Measurements from ENCODE around the gene C1QTNF8.

C1QTNF8 gene

DNA sequence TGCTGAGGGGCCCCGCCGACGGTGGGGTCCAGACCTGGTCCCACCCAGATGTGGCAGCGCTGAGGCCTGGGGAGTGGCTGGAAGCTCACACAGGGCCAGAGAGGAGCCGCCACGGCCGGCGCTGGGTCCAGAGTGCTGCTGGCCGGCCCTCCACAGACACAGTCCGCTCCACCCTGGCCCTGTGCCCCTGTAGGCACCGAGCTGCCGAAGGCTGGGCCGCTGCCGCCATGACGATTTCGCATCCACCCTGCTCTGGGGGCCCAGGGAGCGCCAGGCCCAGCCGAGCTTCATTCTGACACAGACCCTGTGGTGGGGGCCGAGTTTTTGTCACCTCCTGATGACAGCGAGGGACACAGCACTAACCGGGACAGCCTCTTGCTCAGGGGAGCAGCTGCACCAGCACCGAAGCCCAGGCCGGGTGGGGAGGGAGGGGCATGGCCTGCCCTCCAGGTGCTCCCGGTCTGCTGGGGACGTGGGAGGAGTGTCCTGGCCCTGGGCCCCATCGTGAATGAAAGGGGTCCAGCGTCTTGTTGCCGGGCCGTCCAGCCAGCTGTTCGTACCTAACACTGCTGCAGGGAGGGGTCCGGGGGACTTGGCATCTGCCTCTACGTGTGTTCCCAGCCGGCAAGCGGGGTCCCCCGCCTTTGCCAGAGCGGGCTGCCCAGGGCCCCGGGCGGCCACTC is 50.6 kb downstream of the C1QTNF8 start:
- ATAC-seq: no peak
- DNase-seq: no peak

DNA sequence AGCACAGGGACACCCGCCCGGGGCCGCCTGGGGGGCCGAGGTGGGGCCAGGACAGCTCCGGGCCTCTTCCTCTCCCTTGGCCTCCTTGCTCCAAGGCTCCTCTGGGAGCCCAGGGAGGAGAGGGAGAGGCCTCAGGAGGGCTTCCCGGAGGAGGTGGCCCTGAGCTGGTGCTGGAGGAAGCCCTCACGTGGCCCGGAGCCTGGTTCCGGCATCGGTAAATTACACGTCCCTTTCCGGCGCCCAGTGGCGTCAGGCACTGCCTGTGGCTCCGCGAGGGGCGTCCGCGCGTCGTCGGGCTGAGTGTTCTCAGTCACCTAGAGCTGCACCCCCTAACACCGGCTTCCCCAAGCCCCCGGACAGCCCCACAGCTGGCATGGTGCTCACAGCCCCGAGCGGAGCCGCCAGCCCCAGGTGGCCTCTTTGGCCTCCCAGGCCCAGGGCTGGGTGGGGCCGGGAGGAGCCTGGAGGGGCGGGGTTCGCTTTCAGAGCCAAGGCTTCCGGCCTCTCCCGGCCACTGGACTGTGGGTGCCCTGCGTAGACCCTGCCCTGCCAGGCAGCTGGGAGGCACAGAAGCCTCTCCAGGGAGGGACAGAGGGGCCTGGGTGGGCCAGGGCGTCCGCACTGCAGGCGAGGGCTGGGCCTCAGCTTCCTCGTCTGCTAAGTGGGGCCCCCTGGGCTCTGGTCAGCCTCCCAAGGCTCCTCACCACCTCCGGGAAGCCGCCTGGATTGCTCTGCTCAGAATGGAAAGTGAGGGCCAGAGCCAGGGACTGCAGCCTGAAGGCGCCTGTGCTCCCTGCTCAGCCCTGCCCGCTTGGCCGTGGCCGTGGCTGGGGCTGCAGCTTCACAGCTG is 51.4 kb downstream of the C1QTNF8 start:
- DNase-seq: no peak

DNA sequence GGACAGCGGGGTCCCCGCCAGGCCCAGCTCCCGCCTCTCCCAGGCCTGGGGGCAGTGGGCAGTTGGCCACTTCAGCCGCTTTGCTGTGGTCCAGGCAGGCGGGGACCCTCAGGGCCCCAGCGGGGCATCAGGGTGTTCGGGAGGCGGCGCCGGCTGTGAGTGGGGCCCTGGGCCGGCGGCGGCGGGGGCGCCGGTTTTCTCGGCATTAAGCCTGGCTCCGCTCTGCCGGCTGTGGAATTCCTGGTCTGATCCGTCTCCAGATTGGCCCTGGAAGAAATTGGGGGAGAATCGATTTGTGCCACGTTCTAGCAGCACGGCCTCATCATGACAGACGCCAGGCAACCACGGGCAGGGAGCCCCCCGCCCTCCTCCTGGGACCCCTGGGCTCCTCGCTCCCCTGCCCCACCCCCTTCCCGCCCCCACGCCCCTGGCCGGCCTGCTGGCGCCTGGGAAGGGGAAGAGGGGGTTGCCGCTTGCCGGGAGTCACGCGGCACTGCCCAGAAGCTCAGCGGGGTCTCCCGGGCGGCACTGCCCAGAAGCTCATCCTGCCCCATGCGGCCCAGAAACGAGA is 52.1 kb downstream of the C1QTNF8 start:
- ATAC-seq (no peak), DNase-seq (no peak)

More for the DNA sequence above, 51.4 kb downstream of the C1QTNF8 start:
- ATAC-seq: no peak

DNA sequence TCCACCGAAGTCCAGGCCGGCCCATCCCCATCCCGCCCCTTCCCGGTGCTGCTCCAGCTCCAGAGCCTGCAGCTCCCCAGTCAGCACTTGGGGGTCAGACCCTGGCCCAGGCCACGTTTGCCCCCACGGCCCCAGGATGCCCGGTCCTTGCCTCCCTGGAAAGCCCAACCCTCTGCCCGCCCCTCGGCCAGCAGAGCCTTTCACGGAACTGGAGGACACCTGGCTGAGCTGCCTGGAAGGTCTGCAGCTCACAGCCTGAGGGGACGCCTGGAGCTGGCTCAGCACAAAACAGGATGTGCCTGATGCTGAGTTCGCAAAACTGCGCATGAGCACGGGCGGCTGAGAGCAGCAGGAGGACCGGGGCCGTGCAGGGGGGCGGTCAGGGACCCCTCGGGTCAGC is 53.2 kb downstream of the C1QTNF8 start:
- no peak for ATAC-seq

DNA sequence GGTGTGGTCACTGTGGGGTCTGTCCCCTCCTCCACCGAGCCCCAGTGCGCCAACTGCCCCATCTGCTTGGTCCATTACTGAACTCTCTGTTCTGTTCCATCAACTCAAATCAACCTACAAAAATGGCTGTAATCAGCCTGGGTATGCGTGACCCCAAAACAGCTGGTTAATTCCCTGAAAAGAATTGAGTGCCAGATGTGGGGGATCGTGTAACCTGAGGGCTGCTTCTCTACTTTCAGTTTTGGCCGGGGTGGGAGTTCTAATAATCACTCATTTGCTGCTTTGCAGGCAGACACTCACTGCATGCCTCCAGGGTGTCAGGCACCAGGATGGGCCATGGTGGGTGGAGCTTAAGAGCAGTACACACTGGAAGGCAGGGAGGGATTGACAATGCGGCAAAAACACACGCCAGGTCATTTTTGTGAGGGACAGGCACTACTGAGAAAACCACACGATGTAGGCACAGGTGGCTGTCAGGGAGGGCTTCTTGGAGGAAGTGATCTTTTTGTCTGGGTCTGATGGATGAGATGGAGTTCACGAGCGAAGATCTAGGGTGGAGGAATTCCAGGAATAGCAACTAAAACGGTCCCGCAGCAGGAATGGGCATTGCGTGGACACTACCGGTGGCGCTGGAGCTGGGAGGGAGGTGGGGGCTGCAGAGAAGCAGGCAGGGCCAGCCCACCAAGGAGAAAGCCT is 53.8 kb downstream of the C1QTNF8 start:
- DNase-seq: no peak
- no peak for ATAC-seq

More for the DNA sequence above, 53.2 kb downstream of the C1QTNF8 start:
- DNase-seq: no peak

DNA sequence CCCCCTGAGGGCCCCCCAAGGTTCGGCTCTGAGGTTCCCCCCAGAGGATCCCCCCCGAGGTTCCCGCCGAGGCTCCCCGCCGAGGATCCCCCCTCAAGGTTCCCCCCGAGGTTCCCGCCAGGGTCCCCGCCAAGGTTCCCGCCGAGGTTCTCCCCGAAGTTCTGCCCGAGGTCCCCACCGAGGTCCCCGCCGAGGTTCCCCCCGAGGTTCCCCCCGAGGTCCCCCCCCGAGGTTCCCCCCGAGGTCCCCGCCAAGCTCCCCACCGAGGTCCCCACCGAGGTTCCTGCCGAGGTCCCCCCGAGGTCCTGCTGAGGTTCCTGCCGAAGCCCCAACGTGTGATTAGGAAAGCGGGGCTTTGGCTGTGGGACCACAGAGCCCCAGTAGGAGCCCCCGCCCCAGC is 55.7 kb downstream of the C1QTNF8 start:
- DNase-seq (no peak), ATAC-seq (no peak)

DNA sequence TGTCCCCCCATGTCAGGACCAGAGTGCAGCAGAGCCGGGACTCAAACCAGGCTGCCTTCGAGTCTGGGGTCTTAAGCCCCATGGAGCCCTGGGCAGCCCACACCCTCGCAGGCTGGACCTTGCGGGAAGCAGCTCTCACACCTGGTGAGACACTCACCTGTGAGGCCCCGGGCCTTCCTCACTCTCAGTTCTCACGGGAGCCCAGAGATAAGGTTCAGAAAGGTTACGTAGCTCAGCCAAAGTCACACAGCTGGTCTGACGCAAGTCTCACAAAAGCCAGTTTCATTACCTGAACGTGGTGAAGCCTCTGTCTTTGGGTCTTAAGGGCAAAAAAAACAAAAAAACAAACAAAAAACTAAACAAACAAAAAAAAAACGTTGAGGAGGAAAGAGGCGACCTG is 56.3 kb downstream of the C1QTNF8 start:
- DNase-seq (no peak), ATAC-seq (no peak)

DNA sequence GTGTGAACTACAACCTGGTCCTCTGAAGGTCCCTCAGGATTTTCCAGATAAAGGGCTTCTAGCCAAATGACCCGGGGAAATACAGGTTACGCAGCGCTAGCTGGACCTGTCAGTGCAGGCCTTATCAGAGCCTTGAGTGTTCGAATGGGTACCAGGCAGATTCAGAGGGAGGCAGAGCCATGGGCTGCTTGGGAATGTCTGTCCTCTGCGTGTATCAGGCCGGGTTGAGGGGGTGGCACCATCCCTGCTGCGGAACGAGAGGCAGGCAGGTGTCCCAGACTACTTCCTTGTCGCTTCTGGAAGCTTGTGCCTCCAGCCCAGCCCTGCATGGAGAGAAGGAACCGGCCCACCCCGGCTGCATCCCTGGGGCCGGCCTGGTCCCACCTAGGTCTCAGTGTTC is 57.1 kb downstream of the C1QTNF8 start:
- ATAC-seq (no peak), DNase-seq (no peak)

All from stimulated activated naive CD8-positive, alpha-beta T cell treated with anti-CD3 and anti-CD28 coated beads, Interleukin-15, Interleukin-2, amounts not matched to agents 100 U/mL and 50 U/mL, for 24 hours (primary cell).